ENCODE results near the gene TOX4.
"Not testable (repeated sequence)": the region's sequence is repeated elsewhere in the genome, so short reads cannot be mapped to it uniquely, and the experiment has no call there.

The TOX4 gene

DNA sequence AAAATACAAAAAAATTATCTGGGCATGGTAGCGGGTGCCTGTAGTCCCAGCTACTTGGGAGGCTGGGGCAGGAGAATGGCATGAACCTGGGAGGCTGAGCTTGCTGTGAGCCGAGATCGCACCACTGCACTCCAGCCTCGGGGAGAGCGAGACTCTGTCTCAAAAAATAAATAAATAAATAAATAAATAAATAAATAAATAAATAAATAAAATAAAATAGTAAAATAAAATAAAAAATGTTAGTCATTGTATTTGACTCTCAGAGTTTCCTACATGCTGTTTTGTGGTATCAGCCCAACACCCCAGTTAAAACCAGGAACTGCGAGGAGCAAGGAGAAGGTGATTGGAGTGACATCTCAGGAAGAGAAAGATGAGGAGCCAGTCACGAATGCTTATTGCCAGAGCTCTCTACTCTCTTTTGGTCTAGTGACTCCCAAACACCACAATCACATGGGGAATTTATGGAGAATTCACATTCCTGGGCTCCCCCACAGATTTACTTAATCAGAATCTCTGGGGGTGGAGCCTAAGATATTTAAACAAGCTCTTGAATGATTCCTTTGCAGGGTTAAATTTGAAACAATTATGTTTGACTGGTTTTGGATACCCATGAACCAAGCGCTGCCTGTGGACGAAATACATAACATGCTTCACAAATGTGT lies 64.5 kb downstream of the TOX4 start:
- Histone ChIP-seq H3K4me3 (ENCODE audit: low read depth, low read length) (no peak overlapping the region), H3K9ac (ENCODE audit: low read depth, low read length) (no peak overlapping the region)

DNA sequence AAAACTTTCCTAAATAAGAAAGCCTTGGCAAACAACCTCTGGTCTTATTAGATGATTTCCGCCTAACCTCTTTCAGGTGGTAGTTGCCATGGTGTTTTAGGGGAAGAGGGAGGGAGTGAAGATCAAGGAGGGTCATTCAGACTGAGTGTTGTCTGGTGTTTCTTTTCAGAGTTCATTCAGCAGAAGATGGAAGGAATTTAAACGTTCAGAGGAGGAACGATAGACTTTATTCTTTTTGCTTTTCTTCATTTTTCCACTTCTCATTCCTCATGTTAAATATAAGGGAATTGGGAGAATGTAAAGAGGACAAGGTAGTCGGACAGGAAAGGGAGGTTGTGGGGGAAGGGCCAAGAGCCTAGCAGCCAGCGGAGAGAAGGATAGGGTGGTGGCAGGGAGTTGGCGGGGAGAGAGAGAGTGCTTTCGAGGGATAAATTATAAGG lies 66.5 kb downstream of the TOX4 start:
- no peak overlapping the region for H3K4me3 ChIP-seq (ENCODE audit: low read depth, low read length)
- H3K9ac ChIP-seq (ENCODE audit: low read depth, low read length), result no peak overlapping the region

More for the DNA sequence above, 64.5 kb downstream of the TOX4 start:
- no peaks in the 10 kb centered on the region for H3K27me3 ChIP-seq (ENCODE audit: control insufficient read depth, insufficient read depth, low read length)
- no peaks in the 10 kb centered on the region for H3K36me3 ChIP-seq (ENCODE audit: control insufficient read depth, insufficient read depth, low read length)
- no peaks in the 10 kb centered on the region for H3K9me3 ChIP-seq (ENCODE audit: control insufficient read depth, insufficient read depth, low read length)
- peaks cover 25% of the 10 kb centered on the region for H3K4me1 ChIP-seq (ENCODE audit: control insufficient read depth, insufficient read depth, low read length)

DNA sequence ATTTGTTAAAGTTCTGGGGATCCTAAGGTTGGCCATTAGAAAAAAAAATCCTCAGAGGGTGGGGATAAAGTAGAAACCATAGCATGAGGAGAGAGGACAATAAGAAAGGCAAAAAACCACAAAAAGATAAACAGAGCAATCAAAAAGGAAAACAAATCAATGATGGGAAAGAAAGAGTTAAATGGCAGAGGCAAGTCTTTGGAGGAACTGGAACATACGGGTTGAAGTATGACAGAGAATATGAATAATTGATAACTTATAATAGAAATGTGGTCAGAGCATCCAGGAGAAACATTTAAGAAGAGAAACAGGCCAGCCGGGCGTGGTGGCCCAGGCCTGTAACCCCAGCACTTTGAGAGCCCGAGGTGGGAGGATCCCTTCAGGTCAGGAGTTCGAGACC lies 67.0 kb downstream of the TOX4 start:
- H3K4me3 ChIP-seq (ENCODE audit: low read depth, low read length), result no peak overlapping the region
- no peaks in the 10 kb centered on the region for H3K9me3 ChIP-seq (ENCODE audit: control insufficient read depth, insufficient read depth, low read length)
- no peak overlapping the region for H3K9ac ChIP-seq (ENCODE audit: low read depth, low read length)

More for the DNA sequence above, 66.5 kb downstream of the TOX4 start:
- H3K4me1 ChIP-seq (ENCODE audit: control insufficient read depth, insufficient read depth, low read length), result peaks cover 20% of the 10 kb centered on the region
- H3K36me3 ChIP-seq (ENCODE audit: control insufficient read depth, insufficient read depth, low read length), result no peaks in the 10 kb centered on the region
- no peaks in the 10 kb centered on the region for H3K27me3 ChIP-seq (ENCODE audit: control insufficient read depth, insufficient read depth, low read length)
- no peaks in the 10 kb centered on the region for H3K9me3 ChIP-seq (ENCODE audit: control insufficient read depth, insufficient read depth, low read length)

DNA sequence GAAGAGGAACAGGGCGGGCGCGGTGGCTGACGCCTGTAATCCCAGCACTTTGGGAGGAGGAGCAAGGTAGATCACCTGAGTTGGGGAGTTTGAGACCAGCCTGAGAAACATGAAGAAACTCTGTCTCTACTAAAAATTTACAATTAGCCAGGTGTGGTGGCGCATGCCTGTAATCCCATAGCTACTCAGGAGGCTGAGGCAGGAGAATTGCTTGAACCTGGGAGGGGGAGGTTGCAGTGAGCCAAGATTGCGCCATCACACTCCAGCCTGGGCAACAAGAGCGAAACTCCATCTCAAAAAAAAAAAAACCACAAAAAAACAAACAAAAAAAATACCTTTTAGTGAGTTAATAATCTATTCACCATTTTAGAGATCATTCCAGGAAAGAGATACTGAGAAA lies 67.6 kb downstream of the TOX4 start:
- not testable (repeated sequence) for H3K9ac ChIP-seq (ENCODE audit: low read depth, low read length); H3K36me3 ChIP-seq (ENCODE audit: control insufficient read depth, insufficient read depth, low read length); H3K27me3 ChIP-seq (ENCODE audit: control insufficient read depth, insufficient read depth, low read length); H3K4me1 ChIP-seq (ENCODE audit: control insufficient read depth, insufficient read depth, low read length); H3K9me3 ChIP-seq (ENCODE audit: control insufficient read depth, insufficient read depth, low read length); H3K4me3 ChIP-seq (ENCODE audit: low read depth, low read length)

More for the DNA sequence above, 67.0 kb downstream of the TOX4 start:
- Histone ChIP-seq H3K4me1 (ENCODE audit: control insufficient read depth, insufficient read depth, low read length) (peaks cover 16% of the 10 kb centered on the region), H3K27me3 (ENCODE audit: control insufficient read depth, insufficient read depth, low read length) (no peaks in the 10 kb centered on the region), H3K36me3 (ENCODE audit: control insufficient read depth, insufficient read depth, low read length) (no peaks in the 10 kb centered on the region)

All from iPS-15b (cell line).